KOPT-K1 (cell line): ENCODE data around the gene ADORA2B.
"Not testable (repeated sequence)": the region's sequence is repeated elsewhere in the genome, so short reads cannot be mapped to it uniquely, and the experiment has no call there.

Experiments used
- H3K27ac ChIP-seq: fragments of 200-600 bp; sonication (generic); 2 replicates; pipeline ENCODE4 v1.5.1; 2016; ENCODE audit warnings: antibody characterized with exemption, mild to moderate bottlenecking, low read depth, low read length; ENCODE audit not compliant: poor library complexity, severe bottlenecking
- H3K36me3 ChIP-seq: fragments of 200-600 bp; sonication (generic); 2 replicates; pipeline ENCODE4 v1.5.1; 2017; ENCODE audit warnings: antibody characterized with exemption, mild to moderate bottlenecking, low read length, moderate library complexity; ENCODE audit not compliant: insufficient read depth
- H3K9me3 ChIP-seq: fragments of 200-600 bp; sonication (generic); 2 replicates; pipeline ENCODE4 v1.5.1; 2017; ENCODE audit warnings: antibody characterized with exemption, low read length, mild to moderate bottlenecking; ENCODE audit not compliant: insufficient read depth, poor library complexity, severe bottlenecking

ADORA2B gene

DNA sequence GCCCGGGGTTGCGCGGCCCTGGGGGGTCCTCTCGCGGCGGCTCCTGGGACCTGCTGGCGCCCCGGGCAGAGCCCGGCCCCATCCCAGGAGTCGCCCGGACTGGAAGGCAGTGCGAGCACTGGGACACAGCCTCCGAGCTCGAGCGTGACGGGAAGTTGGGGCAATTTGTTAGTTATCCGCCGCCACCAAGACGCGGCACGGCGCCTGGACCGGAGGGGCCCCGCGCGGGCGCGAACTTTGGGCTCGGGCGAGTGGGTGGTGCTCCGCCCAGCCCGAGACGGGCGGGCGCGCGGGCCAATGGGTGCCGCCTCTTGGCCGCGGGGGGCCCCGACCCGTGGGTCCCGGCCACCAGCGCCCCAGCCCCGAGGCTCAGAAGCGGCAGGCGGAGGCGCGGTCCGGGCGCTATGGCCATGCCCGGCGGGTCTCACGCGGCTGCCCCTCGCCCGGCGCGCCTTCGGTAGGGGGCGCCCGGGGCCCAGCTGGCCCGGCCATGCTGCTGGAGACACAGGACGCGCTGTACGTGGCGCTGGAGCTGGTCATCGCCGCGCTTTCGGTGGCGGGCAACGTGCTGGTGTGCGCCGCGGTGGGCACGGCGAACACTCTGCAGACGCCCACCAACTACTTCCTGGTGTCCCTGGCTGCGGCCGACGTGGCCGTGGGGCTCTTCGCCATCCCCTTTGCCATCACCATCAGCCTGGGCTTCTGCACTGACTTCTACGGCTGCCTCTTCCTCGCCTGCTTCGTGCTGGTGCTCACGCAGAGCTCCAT is at the start of gene ADORA2B:
ADORA2B (plus strand) TSS at position 372 of the 768 bp plus-strand sequence; CDS start at position 491, 119 bp downstream.
- Histone ChIP-seq H3K36me3 (no peaks in the 10 kb centered on the region), H3K9me3 (no peaks in the 10 kb centered on the region), H3K27ac (peak within 1 kb of the TSS; percentile 58)

- Histone ChIP-seq H3K9me3 (no peaks in the 10 kb centered on the region), H3K27ac (no peak overlapping the region), H3K36me3 (no peaks in the 10 kb centered on the region)
These were observed 48.7 kb upstream of the ADORA2B start for GRCh38 chr17:15896277-15896676.

- H3K27ac ChIP-seq: peak overlapping the region; percentile 66
- no peaks in the 10 kb centered on the region for H3K36me3 ChIP-seq
- no peaks in the 10 kb centered on the region for H3K9me3 ChIP-seq
These were observed 48.1 kb upstream of the ADORA2B start for GRCh38 chr17:15896834-15897233.

DNA sequence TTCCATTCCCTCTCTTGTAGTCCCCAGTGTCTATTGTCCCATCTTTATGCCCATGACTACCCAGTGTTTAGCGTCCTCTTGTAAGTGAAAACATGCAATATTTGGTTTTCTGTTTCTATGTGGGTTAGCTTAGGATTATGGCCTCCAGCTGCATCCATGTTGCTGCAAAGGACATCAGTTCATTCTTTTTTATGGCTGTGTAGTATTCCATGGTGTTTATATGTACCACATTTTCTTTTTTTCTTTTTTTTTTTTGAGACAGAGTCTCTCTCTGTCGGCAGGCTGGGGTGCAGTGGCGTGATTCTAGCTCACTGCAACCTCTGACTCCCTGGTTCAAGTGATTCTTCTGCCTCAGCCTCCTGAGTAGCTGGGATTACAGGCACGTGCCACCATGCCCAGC is 45.3 kb upstream of the ADORA2B start:
- not testable (repeated sequence) for H3K9me3 ChIP-seq, H3K27ac ChIP-seq, H3K36me3 ChIP-seq

GRCh38 chr17:15900871-15901270 is 44.1 kb upstream of the ADORA2B start:
- Histone ChIP-seq H3K36me3 (no peaks in the 10 kb centered on the region), H3K9me3 (no peaks in the 10 kb centered on the region), H3K27ac (no peak overlapping the region)

DNA sequence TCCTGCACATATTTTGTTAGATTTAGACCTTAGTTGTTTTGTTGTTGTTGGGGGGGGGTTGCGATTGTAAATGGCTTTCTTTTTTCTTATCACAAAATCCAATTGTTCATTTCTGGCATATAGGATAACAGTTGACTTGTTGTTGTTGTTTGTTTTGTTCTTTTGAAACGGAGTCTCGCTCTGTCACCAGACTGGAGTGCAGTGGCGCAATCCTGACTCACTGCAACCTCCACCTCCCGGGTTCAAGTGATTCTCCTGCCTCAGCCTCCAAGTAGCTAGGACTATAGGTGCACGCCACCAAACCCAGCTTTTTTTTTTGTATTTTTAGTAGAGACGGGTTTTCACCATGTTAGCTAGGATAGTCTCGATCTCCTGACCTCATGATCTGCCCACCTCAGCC is 39.7 kb upstream of the ADORA2B start:
- H3K27ac ChIP-seq: not testable (repeated sequence)

DNA sequence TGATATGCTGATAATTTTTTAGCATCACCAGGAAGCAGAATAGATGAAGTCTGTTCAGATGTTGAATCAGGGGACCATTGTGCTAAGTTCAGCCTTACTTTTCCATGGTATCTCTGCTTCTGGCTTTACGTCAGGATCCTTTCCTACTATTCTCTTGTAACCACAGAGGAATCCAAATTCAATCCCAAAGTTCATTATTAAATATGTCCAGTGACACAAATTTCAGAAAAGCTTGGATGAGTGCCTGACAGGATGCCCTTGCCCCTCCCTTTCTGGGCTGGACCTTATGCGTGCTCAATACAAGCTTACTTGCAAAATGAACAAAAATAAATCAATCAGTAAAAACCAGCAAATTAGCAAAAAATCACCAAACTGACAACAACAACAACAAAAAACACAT is 37.6 kb upstream of the ADORA2B start:
- H3K27ac ChIP-seq: no peak overlapping the region

More for the DNA sequence above, 39.7 kb upstream of the ADORA2B start:
- not testable (repeated sequence) for H3K36me3 ChIP-seq, H3K9me3 ChIP-seq

DNA sequence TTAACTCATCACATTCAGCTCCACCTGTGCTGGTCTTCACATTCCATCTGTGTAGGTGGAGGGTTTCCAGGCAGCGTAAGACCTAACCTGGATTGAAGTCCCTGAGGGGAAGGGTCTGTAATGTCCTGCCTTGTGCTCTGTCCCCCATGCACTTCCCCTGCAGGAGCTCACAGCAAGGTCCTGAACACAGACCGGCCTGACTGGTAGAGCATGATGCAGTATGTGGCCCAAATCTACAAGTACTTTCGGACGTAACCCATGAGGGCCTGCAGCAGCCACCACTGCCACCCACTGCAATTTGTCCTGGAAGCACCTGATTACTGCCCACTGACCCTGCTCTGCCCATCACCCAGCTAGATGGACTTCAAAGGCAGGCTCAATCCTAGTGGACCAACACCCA is 36.6 kb upstream of the ADORA2B start:
- Histone ChIP-seq H3K36me3 (no peaks in the 10 kb centered on the region), H3K9me3 (no peaks in the 10 kb centered on the region), H3K27ac (no peak overlapping the region)

More for the DNA sequence above, 37.6 kb upstream of the ADORA2B start:
- H3K36me3 ChIP-seq: no peaks in the 10 kb centered on the region
- H3K9me3 ChIP-seq: no peaks in the 10 kb centered on the region

DNA sequence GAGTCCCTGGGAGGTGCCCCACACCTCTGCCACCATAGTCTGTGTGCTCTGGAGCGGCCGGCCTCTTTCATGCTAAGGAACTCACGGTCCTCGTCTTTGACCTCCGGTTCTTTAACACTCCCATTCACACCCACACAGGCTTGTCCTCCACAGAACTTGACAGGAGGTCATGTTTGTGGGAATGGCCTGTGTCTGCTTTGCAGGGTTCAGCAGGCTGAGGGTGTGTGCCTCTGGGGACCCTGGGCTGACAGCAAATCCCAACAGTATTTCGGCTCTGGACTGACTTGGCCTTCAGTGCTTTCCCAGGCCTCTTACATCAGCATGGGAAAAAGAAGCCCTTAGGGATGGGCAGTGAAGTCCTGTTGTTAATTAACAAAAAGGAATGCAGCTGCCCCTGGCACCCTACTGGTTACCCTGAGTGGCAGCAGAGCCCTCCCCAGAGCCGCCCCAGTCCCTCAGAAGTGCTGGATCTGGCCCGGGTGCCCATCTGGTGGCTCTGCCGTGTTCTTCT is 35.4 kb upstream of the ADORA2B start:
- Histone ChIP-seq H3K27ac (no peak overlapping the region), H3K36me3 (no peaks in the 10 kb centered on the region), H3K9me3 (no peaks in the 10 kb centered on the region)

DNA sequence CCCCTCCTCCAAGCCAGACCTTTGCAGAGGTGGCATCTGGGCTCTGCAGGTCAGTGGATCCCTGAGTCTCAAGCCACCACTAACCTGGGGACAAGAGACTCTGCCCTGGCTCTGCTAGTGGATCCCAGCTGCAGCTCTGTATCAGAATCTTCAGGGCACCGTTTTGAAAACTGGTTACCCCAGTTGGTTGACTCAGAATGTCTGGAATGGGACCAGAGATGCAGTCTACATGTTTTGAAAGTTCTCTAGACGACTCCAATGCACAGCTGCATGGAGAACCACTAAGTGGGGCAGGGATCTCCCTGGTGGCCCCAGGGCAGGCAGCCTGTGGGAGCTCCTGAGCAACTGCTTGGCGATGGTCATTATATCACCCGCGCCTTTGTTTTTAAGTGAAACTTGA is 34.1 kb upstream of the ADORA2B start:
- H3K9me3 ChIP-seq: no peaks in the 10 kb centered on the region
- H3K27ac ChIP-seq: no peak overlapping the region

DNA sequence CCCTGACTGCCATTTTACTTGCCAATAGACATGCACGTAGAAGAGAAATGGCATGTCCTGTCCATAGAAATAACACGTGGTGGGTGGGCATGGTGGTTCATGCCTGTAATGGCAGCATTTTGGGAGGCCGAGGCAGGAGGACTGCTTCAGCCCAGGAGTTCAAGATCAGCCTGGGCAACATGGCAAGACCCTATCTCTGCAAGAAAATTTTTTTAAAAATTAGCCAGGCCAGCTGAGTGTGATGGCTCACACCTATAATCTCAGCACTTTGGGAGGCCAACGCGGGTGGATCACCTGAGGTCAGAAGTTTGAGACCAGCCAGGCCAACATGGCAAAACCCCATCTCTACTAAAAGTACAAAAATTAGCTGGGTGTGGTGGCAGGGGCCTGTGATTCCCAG is 33.2 kb upstream of the ADORA2B start:
- H3K27ac ChIP-seq, H3K36me3 ChIP-seq, H3K9me3 ChIP-seq: not testable (repeated sequence)

More for the DNA sequence above, 34.1 kb upstream of the ADORA2B start:
- no peaks in the 10 kb centered on the region for H3K36me3 ChIP-seq

- no peaks in the 10 kb centered on the region for H3K9me3 ChIP-seq
- H3K27ac ChIP-seq: no peak overlapping the region
- H3K36me3 ChIP-seq: no peaks in the 10 kb centered on the region
These were observed 32.4 kb upstream of the ADORA2B start for GRCh38 chr17:15912416-15912955.

- no peaks in the 10 kb centered on the region for H3K36me3 ChIP-seq
- no peak overlapping the region for H3K27ac ChIP-seq
- H3K9me3 ChIP-seq: no peaks in the 10 kb centered on the region
These were observed 31.1 kb upstream of the ADORA2B start for GRCh38 chr17:15913826-15914225.

- Histone ChIP-seq H3K9me3 (no peaks in the 10 kb centered on the region), H3K36me3 (no peaks in the 10 kb centered on the region), H3K27ac (no peak overlapping the region)
These were observed 30.3 kb upstream of the ADORA2B start for GRCh38 chr17:15914400-15915170.

- no peaks in the 10 kb centered on the region for H3K36me3 ChIP-seq
- no peak overlapping the region for H3K27ac ChIP-seq
- H3K9me3 ChIP-seq: no peaks in the 10 kb centered on the region
These were observed 29.0 kb upstream of the ADORA2B start for GRCh38 chr17:15915961-15916360.
